HG03460 (cell line): Measurements from ENCODE around the gene AMOTL2.

Experiments
- ATAC-seq: cut with Tn5 transposase; IDR thresholded peaks from one replicate; pipeline ENCODE4 v1.9.1; 2021; ENCODE audit not compliant: unreplicated experiment

Gene AMOTL2

DNA sequence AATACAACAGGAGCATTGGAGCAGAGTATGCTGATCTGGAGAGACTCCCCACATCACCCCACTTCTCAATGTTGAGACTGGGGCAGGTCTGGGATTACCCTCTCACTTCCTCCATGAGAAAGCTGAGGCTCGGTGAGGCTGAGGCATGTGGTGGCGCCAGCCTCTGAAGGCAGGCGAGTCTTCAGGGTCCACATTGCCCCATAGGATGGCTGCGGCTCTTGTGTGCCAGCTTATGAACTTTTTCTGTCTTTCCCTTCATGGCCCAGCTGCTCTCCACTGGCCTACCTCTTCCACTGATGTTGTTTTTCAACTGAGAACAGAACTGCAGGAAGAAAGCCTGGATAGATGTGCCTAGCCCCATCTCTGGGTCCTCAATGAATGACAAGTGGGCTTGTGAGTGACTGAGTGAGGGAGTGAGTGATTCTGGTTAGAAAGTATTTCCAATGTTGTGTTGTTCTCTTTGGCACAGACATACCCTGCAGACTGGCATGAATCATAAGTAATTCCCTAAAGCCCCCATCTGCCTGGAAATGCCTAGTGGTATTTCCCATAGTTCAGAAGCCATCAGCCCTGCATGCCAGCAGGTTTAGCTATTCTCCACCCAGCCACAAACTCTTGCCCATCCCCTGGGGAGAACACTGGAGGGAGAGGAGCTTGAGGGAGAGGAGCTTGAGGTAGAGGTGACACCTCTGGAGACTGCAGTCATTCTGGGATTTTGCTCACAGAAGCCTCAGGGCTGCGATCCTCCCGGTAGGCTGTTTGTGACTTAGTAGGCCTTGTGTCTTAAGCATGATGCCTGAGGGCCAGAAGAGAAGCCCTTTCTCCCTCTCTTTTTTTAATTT lies 56.9 kb downstream of the AMOTL2 start:
- ATAC-seq, result no peak

DNA sequence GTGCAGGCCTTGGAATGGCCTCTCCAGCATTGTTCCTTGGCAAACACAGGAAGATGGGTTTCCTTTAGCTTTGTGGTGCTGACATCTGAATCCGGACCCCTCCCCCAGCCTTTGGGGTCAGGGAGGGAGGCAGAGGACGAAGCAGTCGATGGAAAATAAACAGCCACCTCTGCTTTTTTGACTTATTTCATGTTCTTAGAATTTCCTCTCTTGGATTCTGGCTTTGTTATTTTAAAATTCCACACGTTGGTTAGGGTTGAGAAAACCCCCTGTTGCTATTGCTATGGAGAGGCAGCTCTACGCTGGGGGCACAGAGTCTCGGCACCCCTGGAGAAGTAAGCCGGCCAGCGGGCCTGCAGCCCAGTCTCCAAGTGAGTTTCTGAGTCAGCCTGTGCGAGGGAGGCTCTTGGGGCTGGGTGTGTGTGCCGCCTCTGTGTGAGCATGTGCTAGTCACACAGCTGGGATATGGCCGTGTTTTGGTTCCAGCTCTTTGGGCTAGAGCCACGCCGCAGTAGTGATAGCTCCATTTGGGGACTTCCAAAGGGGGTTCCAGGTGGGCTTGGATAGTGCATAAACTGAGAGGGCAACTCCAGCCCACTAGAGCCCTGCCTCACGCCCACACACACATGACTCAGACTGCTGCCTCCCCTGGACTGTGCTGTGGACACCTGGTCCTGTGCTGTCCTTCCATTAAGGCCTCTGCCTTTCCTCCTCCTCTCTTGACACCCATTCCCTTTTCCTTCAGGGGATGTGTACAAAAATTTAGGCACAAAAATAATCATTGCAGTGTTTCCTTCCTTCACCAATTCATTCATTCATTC lies 58.8 kb downstream of the AMOTL2 start:
- no peak for ATAC-seq

DNA sequence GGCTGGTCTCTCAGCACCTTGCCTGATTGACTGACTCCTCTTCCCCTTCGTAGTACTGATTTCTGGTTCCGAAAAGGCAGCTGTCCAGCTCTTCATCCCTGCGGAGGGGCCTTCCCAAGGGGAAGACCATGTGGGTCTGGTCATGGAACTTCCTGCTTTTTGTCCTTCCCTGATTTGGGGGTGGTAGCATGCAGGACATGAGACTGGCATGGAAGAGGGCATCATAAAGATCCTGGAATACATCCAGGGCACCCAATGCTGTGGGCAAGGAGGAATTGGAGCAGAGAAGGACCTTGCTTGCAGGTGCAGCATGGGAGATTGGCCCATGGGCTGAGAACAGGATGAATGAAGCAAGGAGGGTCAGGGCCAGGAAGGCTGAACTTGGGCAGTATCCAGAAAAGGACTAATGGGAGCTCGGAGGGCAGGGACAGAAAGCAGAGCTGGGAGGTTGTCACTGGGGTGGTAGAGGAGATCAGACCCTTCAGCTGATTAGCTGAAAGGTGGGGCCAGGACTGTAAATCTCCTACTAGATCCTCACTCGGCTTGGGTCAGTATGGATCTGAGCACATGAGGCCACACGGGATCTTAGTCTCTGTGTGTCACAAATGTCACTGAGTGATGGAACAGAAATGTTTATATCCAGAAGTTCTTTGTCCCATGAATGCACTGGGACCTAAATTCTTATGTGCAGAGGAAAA lies 59.5 kb downstream of the AMOTL2 start:
- ATAC-seq, result no peak

DNA sequence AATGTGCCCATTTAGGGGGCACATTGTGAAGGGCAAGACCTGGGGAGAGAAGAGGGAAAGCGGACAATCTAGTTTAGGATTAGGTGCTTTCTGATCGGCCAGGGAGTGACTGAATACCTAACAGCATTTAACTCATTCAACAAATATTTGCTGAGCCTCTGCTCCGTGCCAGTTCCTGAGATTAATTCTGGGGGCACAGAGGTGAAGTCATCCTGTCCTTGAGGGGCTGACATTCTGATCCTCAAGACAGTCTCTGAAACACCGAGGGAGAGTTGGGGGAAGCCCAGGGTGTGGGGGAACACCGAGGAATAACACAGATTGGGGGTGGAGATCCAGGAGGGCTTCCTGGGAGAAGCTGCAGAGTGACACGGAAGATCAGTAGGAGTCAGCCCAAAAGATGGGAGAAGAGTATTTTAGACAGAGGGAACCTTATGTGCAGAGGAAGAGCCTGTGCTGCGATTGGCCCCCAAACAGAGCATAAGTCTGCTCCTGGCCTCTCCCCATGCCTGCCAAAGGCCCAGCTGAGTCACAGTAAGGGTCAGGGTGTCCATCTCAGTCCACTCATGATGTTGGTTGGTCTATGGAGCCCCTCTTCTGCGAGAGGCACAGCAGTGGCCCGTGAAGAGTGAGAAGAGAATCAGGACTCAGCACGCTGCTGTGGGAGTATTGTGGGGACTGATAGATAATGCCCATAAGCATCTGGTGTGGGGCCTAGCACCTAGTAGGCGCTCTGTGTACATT lies 60.2 kb downstream of the AMOTL2 start:
- no peak for ATAC-seq

DNA sequence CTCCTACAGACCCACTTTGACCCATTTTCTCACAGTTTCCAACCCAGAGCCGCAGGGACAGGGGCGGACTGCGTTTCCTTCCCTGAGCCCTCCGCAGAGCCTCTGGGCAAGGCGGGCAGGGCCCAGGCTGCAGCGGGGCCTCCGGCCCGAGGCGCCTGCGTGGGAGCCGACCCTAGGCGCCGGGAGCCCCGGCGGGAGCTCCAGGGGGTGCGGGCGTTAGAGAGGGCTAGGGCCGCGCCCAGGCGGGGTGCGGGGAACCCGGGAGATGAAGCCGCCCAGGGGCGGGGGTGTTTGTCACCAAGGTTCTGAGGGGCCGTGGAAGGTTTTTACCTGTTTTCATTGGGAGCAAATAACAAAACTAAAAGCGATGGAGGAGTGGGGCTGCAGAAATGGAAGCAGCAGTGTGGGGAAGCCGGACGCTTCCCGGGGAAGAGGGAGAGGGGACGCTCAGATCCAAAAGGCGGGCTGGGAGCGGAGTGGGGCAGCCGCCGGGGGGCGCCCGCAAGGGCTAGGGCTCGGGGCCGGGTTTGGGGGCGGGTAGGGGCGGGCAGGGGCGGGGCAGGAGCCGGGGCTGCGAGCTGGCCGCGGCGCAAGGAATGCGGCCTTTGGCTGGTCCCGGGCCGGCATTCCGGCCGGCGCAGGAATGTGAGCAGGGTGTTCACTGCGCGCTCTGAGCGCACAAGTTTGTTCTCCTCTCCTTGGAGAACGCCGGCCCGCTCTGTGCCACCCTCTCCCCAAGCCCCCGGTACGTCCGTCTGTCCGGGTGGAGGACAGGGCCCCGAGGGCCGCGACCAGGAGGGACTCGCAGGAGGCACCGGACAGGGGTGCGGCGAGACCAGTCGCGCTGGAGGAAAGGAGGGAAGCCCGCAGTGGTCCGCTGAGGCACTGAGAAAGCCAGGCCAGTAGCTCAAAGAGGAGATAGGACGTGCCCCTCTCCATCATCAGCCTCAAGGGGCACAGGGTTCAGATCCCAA lies 61.1 kb downstream of the AMOTL2 start:
- no peak for ATAC-seq

DNA sequence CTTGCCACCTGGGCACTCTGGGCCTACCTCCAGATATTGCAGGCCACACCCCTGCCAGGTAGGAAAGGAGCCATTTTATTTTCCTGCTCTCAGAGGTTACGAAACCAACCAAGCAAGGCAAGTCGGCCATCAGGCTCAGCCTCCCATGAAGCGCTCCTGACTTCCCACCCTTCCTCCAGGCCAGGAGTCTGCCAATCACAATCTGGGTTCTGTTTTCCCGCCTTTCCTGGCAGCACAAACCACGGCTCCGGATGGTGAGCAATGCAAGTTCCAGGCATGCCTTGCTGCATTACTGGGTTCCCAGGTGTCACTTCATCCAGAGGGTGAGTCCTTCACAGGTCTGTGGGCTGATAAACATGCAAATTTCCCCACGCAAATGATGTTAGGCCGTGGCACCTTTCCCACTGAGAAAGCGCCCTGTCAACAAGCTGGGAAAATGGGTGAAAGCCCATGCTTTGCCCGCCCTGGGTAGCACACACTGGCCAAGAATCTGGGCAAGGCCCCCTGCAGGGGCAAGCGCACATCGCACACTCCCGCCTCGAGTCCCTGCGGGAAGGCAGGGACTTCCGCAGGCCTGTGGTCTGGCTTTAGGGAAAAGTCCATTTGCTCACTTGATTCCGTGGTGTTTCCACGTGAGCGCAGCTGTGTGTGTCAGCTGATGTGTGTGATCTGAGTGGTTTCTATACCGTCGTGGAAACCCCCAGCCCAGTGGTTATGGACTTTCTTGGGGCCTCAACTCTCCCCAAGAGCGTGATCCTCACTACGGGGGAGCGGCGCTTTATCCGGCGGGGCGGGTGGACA lies 62.0 kb downstream of the AMOTL2 start:
- no peak for ATAC-seq

DNA sequence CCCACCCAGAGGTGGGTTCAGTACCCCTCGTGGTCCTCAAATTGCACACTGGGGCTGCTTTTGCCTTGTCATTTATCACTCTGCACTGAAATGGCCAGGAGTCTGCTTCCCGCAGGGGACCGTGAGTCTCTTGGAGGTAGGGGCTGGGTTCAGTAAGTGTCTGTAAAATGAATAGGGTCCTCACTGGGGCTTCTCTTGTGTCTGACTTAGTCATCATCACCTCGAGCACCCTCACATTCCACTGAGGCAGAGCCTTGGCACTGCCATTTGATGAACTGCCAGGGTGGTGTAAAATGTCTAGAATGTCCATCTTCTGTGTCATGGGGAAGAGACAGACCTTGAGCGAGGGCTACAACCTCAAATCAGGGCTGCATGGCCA lies 62.6 kb downstream of the AMOTL2 start:
- ATAC-seq, result no peak

DNA sequence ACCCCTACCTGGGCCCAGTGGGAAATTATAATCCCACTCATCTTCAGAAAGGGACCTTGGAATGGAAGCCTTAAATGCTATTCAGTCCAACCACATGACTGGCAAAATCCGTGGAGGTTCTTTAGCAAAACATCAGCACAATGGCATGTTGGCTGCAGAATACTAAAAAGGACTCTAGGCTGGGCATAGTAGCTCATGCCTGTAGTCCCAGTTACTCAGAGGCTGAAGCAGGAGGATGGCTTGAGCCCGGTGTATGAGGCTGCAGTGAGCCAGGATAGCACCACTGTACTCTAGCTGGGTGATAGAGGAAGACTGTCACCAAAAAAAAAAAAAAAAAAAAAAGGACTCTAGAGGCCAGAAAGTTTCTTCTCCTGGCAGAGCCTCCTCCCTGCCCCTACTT lies 63.0 kb downstream of the AMOTL2 start:
- no peak for ATAC-seq

DNA sequence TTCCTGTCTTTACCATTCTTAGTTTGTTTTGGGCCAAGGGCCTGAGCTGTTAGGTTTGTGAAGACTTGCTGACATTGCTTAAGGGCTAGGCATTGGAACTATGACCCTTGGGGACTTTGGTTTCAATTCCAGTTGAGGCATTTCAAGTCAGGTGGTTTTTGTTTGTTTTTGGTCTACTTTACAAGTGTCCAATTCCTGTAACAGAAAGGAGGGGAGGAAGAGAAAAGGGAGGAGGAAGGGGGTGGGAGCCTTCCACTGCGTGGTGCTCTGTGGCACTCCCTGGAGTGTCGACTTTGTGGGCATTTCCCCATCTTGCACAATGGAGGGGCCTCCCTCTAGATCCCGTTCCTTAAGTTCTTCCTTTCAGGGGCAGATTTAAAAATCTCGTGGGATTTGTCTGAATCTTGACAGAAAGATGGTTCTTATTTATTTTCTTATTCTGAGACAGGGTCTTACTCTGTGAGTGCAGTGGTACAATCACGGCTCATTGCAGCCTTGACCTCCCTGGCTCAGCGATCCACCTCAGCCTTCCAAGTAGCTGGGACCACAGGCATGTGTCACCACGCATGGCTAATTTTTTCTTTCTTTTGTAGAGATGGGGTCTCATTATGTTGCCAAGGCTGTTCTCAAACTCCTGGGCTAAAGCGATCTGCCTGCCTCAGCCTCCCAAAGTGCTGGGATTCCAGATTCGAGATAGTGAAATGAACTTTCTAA lies 64.1 kb downstream of the AMOTL2 start:
- ATAC-seq, result no peak

DNA sequence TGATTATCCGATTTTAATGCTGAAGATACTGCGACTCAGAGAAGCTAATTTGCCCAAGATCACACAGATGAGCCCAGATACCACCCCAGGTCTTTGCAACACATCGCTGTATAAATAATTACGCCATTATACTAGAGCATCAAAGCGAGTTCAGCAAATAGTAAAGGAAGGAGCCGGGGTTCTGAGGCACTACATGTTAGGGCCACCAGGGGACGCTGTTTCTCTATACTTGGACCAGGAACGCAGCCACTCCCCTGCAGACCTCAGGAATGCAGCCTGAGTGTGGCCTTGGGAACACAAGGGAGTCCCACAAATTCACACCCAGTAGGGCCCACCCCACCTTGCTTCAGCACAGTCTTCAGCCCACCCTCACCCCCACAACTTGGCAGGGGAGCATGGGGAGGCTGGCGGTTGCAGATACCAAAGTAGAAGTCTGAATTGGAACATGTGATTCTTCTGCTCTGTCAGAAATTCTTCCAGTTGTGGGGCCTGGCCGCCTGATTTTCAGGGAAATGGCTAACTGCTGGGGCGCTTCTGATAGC lies 65.8 kb downstream of the AMOTL2 start:
- ATAC-seq, result no peak

DNA sequence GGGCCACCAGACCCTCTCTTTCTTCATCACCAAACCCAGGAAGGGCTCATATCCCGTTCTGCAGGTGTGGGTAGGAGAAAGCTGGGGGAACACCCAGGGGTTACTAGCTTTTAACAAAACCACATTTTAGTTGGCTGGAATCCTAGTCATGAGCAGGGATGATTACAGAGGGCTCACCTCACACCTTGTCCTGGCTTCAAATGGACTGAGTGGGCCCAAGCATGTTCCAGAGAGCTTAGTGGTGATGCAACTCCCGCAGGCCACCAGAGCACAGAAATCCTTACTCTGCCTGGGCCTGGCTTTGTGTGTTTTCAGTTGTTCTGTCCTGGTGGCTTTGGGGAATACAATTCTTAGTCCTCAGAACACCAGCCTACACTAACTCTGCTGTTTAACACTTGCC lies 66.8 kb downstream of the AMOTL2 start:
- ATAC-seq, result no peak

DNA sequence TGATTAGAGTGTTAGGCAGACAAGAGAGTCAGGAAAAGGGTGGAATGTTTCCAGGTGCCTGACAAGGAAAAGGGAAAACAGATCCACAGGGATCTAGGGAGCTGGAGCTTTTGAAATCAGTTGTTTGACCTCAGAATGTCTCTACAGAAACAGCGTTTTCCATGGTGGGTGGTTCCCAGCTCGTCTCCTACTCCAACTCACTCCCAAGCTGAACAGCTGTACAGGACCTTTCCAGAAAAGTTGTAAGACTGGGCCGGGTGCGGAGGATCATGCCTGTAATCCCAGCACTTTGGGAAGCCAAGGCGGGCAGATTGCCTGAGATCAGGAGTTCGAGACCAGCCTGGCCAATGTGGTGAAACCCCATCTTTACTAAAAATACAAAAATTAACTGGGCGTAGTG lies 67.9 kb downstream of the AMOTL2 start:
- ATAC-seq, result no peak
